ENCODE data around the gene GPR89A. TPM values are rescaled to one million over a fixed set of nuclear protein-coding genes. Genes with fewer than 3 reads are reported as not detected.
"Not testable (repeated sequence)": the region's sequence is repeated elsewhere in the genome, so short reads cannot be mapped to it uniquely, and the experiment has no call there.

GPR89A gene
- total and polyA plus RNA-seq, 2 of the 8 experiments (the other 6 are each of a cell fraction or from before 2014, with no cell fraction given), result 26.8 to 46.6 TPM

GRCh38 chr1:145595421-145595820, 12.4 kb upstream of the GPR89A start:
- FAIRE-seq; H4K20me1 ChIP-seq (replicated peaks in 1 of 2; ENCODE audit: control insufficient read depth in 1 of 2, insufficient read depth in 2 of 2, low read length in 2 of 2); H3K79me1 ChIP-seq (ENCODE audit: low read depth, low read length); H3K79me2 ChIP-seq (ENCODE audit: control insufficient read depth in 1 of 2, insufficient read depth in 2 of 2, low read length in 2 of 2); DNase-seq (ENCODE audit: low read depth in 1 of 2, low spot score in 2 of 2); H3K14ac ChIP-seq (ENCODE audit: insufficient read length); H3K36me3 ChIP-seq (ENCODE audit: control insufficient read depth in 2 of 4, insufficient read depth in 4 of 4, low read length in 3 of 4); H2BK120ac ChIP-seq (replicated peaks; ENCODE audit: low read depth, low read length); H2AK5ac ChIP-seq (ENCODE audit: low read depth, low read length); H2BK15ac ChIP-seq (ENCODE audit: low read length); H4K5ac ChIP-seq (ENCODE audit: insufficient read length, low read depth, low read length); H3K4ac ChIP-seq (replicated peaks; ENCODE audit: insufficient read length, low read depth, low read length); H3K4me2 ChIP-seq (ENCODE audit: insufficient read depth in 1 of 2, low read depth in 2 of 2, low read length in 2 of 2); H3K23ac ChIP-seq (ENCODE audit: insufficient read length); H3K4me3 ChIP-seq (ENCODE audit: extremely low read depth in 1 of 4, insufficient read depth in 2 of 4, low read depth in 3 of 4, low read length in 4 of 4); H4K8ac ChIP-seq (ENCODE audit: extremely low read depth, insufficient read depth, low read length); H3K23me2 ChIP-seq (ENCODE audit: low read depth, low read length); H3K27me3 ChIP-seq (replicated peaks in 1 of 4; ENCODE audit: control insufficient read depth in 3 of 4, extremely low read depth in 1 of 4, insufficient read depth in 3 of 4, low read length in 3 of 4); POLR2A ChIA-PET (ENCODE audit: partially characterized antibody); H3K56ac ChIP-seq (replicated peaks; ENCODE audit: insufficient read length, low read depth, low read length); H2BK20ac ChIP-seq (ENCODE audit: low read length); H3K9me3 ChIP-seq (ENCODE audit: insufficient read depth in 2 of 2, low read depth in 1 of 2, low read length in 1 of 2); H3K27ac ChIP-seq (ENCODE audit: low read depth, low read length); H2AFZ ChIP-seq (ENCODE audit: low read length); H3K4me1 ChIP-seq (replicated peaks in 1 of 4; ENCODE audit: control insufficient read depth in 3 of 4, insufficient read depth in 4 of 4, low read length in 3 of 4); H4K91ac ChIP-seq (replicated peaks; ENCODE audit: insufficient read length, low read length); H2BK5ac ChIP-seq (ENCODE audit: low read depth, low read length); H3K18ac ChIP-seq (ENCODE audit: extremely low read depth, low read length); H2BK12ac ChIP-seq (ENCODE audit: low read depth, low read length); CTCF ChIA-PET (ENCODE audit: partially characterized antibody); H3K9ac ChIP-seq (replicated peaks in 1 of 4; ENCODE audit: extremely low read depth in 1 of 4, low read depth in 3 of 4, low read length in 3 of 4): not testable (repeated sequence)

DNA sequence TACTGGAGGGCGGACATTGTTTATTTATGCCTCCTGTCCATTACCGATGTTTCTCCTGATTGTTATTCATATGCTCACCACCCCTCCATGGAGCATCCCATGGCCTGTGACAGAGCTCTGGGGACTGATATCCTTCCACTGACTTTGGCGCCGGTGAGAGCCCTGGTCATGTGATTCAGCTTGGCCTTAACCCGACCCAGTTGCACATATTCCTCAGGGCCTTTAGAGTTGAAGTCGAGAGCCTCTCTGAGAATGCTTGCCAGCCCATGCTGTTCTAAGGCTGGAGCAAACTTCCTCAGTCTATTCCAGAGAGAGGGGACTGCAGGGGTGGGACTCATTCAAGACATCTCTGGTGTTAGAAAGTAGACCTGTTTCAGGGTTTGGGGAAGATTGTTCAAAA, 11.6 kb upstream of the GPR89A start:
- H3K23me2 ChIP-seq (ENCODE audit: low read depth, low read length); H3K23ac ChIP-seq (ENCODE audit: insufficient read length); H3K56ac ChIP-seq (replicated peaks; ENCODE audit: insufficient read length, low read depth, low read length); H2BK20ac ChIP-seq (ENCODE audit: low read length); H3K4me2 ChIP-seq (ENCODE audit: insufficient read depth in 1 of 2, low read depth in 2 of 2, low read length in 2 of 2); H2AFZ ChIP-seq (ENCODE audit: low read length); H3K27me3 ChIP-seq (replicated peaks in 1 of 4; ENCODE audit: control insufficient read depth in 3 of 4, extremely low read depth in 1 of 4, insufficient read depth in 3 of 4, low read length in 3 of 4); H3K18ac ChIP-seq (ENCODE audit: extremely low read depth, low read length); H4K5ac ChIP-seq (ENCODE audit: insufficient read length, low read depth, low read length); H3K4me3 ChIP-seq (ENCODE audit: extremely low read depth in 1 of 4, insufficient read depth in 2 of 4, low read depth in 3 of 4, low read length in 4 of 4); FAIRE-seq; H3K36me3 ChIP-seq (ENCODE audit: control insufficient read depth in 2 of 4, insufficient read depth in 4 of 4, low read length in 3 of 4); H2AK5ac ChIP-seq (ENCODE audit: low read depth, low read length); H2BK120ac ChIP-seq (replicated peaks; ENCODE audit: low read depth, low read length); H3K79me2 ChIP-seq (ENCODE audit: control insufficient read depth in 1 of 2, insufficient read depth in 2 of 2, low read length in 2 of 2); H3K27ac ChIP-seq (ENCODE audit: low read depth, low read length); H3K4ac ChIP-seq (replicated peaks; ENCODE audit: insufficient read length, low read depth, low read length); H3K9ac ChIP-seq (replicated peaks in 1 of 4; ENCODE audit: extremely low read depth in 1 of 4, low read depth in 3 of 4, low read length in 3 of 4); H3K14ac ChIP-seq (ENCODE audit: insufficient read length); H3K79me1 ChIP-seq (ENCODE audit: low read depth, low read length); H2BK12ac ChIP-seq (ENCODE audit: low read depth, low read length); H4K91ac ChIP-seq (replicated peaks; ENCODE audit: insufficient read length, low read length); H2BK5ac ChIP-seq (ENCODE audit: low read depth, low read length); H4K20me1 ChIP-seq (replicated peaks in 1 of 2; ENCODE audit: control insufficient read depth in 1 of 2, insufficient read depth in 2 of 2, low read length in 2 of 2); CTCF ChIA-PET (ENCODE audit: partially characterized antibody); H3K9me3 ChIP-seq (ENCODE audit: insufficient read depth in 2 of 2, low read depth in 1 of 2, low read length in 1 of 2); POLR2A ChIA-PET (ENCODE audit: partially characterized antibody); DNase-seq (ENCODE audit: low read depth in 1 of 2, low spot score in 2 of 2); H2BK15ac ChIP-seq (ENCODE audit: low read length); H3K4me1 ChIP-seq (replicated peaks in 1 of 4; ENCODE audit: control insufficient read depth in 3 of 4, insufficient read depth in 4 of 4, low read length in 3 of 4); H4K8ac ChIP-seq (ENCODE audit: extremely low read depth, insufficient read depth, low read length): not testable (repeated sequence)
- 83% methylated on average over 6 of the region's 6 CpGs; no CpG with 5 or more reads in 1 of the 2 experiments for WGBS, 2 experiments (ENCODE audit: extremely low coverage in 1 of 2, insufficient coverage in 1 of 2, insufficient read length in 1 of 2, insufficient replicate concordance in 2 of 2, low coverage in 1 of 2, low lambda C conversion rate in 2 of 2, missing lambda C conversion rate in 1 of 2)

Measured in H1 (cell line).